Measurements from ENCODE around the gene IL6ST. TPM values are rescaled to one million over a fixed set of nuclear protein-coding genes. Genes with fewer than 3 reads are reported as not detected.

IL6ST gene
- total and polyA plus RNA-seq, 2 experiments from 2014 or later, result 47.2 to 47.7 TPM

DNA sequence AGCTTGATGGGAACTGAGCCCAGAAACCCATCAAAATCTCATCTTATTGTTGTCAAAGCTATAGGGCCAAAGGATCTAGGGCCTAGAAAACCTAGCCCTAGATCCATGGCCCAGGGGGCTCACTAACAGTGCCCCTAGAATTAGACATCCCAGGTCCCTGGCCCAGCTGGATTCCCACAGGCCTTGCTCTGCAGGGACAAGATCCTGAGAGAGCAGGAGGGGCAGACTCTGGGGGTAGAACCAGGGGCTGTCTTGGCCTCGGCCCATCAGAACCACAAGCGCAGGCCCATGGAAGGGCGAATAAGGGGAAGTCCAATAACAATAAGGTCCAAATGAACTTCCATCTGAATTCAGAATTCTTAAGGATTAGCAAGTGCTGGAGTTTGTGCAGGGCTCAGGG, 69.6 kb downstream of the IL6ST start:
- no peak for DNase-seq (ENCODE audit: low read depth in 1 of 2, low spot score in 1 of 2)
- H3K4me1 ChIP-seq (ENCODE audit: low read depth), result no peaks in the 10 kb centered on the region
- no peak for TF ChIP-seq CTCF (IDR thresholded peaks at IDR 0.05; ENCODE audit: low read depth, low read length)

GRCh38 chr5:55924744-55925143, 70.0 kb downstream of the IL6ST start:
- H3K4me3 ChIP-seq, result no peak overlapping the region
- H3K9me3 ChIP-seq (ENCODE audit: low read depth), result no peaks in the 10 kb centered on the region
- DNase-seq (ENCODE audit: low read depth in 1 of 2, low spot score in 1 of 2), result no peak
- no peak overlapping the region for H3K27ac ChIP-seq
- H3K36me3 ChIP-seq, result no peaks in the 10 kb centered on the region
- H3K27me3 ChIP-seq, result no peaks in the 10 kb centered on the region
- TF ChIP-seq CTCF (IDR thresholded peaks at IDR 0.05; ENCODE audit: low read depth, low read length), result no peak
- H3K4me1 ChIP-seq (ENCODE audit: low read depth), result no peaks in the 10 kb centered on the region

More for the DNA sequence above, 69.6 kb downstream of the IL6ST start:
- H3K36me3 ChIP-seq, result no peaks in the 10 kb centered on the region
- H3K27me3 ChIP-seq, result no peaks in the 10 kb centered on the region
- no peaks in the 10 kb centered on the region for H3K9me3 ChIP-seq (ENCODE audit: low read depth)
- H3K27ac ChIP-seq, result no peak overlapping the region
- no peak overlapping the region for H3K4me3 ChIP-seq

DNA sequence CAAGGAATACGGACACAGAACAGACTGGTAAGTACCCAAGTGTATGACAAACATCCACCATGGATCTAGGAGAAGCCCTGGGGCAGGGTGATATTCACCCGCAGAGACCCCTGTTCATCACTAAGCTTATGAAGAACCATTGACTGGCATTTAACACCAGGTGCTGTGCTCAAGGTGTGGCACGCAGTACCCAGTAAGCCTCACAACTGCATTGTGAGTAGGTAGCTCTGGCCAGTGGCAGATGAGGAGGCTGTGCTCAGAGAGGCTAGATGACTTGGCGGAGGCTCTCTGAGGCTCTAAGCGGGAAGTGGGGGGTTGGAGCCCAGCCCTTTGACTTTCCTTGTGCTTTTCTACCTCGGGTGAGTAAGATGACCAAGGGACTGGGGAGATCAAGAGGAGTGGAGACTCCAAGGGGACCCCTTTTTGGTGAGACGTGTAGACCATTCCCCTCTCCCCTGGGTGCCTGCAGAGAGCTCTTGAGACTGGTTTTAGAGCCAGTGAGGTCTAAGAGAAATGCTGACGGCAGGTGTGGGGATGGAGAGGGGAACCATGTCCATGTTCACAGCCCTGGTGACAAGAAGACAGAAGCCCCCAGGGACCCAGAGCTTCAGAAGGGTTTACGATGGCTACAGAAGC, 70.8 kb downstream of the IL6ST start:
- DNase-seq (ENCODE audit: low read depth in 1 of 2, low spot score in 1 of 2), result no peak
- no peaks in the 10 kb centered on the region for H3K27me3 ChIP-seq
- H3K9me3 ChIP-seq (ENCODE audit: low read depth), result no peaks in the 10 kb centered on the region
- H3K4me1 ChIP-seq (ENCODE audit: low read depth), result no peaks in the 10 kb centered on the region
- no peak overlapping the region for H3K4me3 ChIP-seq
- no peak for TF ChIP-seq CTCF (IDR thresholded peaks at IDR 0.05; ENCODE audit: low read depth, low read length)
- no peaks in the 10 kb centered on the region for H3K36me3 ChIP-seq
- H3K27ac ChIP-seq, result no peak overlapping the region

- no peaks in the 10 kb centered on the region for H3K27me3 ChIP-seq
- DNase-seq (ENCODE audit: low read depth in 1 of 2, low spot score in 1 of 2), result no peak
- H3K27ac ChIP-seq, result no peak overlapping the region
- no peak for TF ChIP-seq CTCF (IDR thresholded peaks at IDR 0.05; ENCODE audit: low read depth, low read length)
- no peaks in the 10 kb centered on the region for H3K9me3 ChIP-seq (ENCODE audit: low read depth)
- H3K36me3 ChIP-seq, result no peaks in the 10 kb centered on the region
- no peaks in the 10 kb centered on the region for H3K4me1 ChIP-seq (ENCODE audit: low read depth)
- H3K4me3 ChIP-seq, result no peak overlapping the region
Measured at GRCh38 chr5:55923177-55923771, 71.5 kb downstream of the IL6ST start.

DNA sequence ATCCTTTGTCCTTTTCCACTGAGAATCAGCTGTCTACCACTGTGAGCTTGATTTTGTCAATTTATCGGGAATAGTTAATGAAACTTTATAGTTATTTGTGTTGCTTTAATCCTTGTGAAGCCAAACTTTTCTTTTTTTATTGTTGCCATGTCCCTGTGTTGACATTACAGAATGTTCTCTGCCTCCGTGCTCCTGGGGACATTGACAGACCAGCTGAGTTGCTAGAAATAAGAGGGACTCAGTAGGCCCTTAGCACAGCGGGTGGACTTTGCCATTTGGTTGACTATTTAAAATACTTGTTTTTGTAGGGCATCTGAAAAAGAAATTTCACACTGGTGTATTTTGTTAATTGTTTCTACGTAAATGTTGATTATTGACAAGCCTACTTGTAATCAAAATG, 73.1 kb downstream of the IL6ST start:
- H3K4me1 ChIP-seq (ENCODE audit: low read depth), result peaks cover 7% of the 10 kb centered on the region
- TF ChIP-seq CTCF (IDR thresholded peaks at IDR 0.05; ENCODE audit: low read depth, low read length), result no peak
- no peaks in the 10 kb centered on the region for H3K36me3 ChIP-seq
- no peaks in the 10 kb centered on the region for H3K9me3 ChIP-seq (ENCODE audit: low read depth)
- H3K27ac ChIP-seq, result no peak overlapping the region
- H3K4me3 ChIP-seq, result no peak overlapping the region
- H3K27me3 ChIP-seq, result no peaks in the 10 kb centered on the region
- no peak for DNase-seq (ENCODE audit: low read depth in 1 of 2, low spot score in 1 of 2)
